Smooth muscle cell (in vitro differentiated cells): Measurements from ENCODE around the gene CD160. TPM values are rescaled to one million over a fixed set of nuclear protein-coding genes. Genes with fewer than 3 reads are reported as not detected.

Experiments used
- DNase-seq: peaks from one replicate; lab custom pipeline; 2025; ENCODE audit not compliant: unreplicated experiment; lab: John Stamatoyannopoulos, UW
- H2AFZ ChIP-seq: fragments of 200-600 bp; sonication (generic); 2 replicates; pipeline ENCODE4 v1.6.0; 2016; ENCODE audit warnings: antibody characterized with exemption, low read depth, mild to moderate bottlenecking
- H3F3A ChIP-seq: fragments of 200-600 bp; sonication (generic); 2 replicates; pipeline ENCODE4 v1.6.0; 2017; ENCODE audit warnings: antibody characterized with exemption, low read depth
- H3K27ac ChIP-seq: fragments of 200-600 bp; sonication (generic); 2 replicates; pipeline ENCODE4 v1.5.1; 2016; ENCODE audit warnings: low read depth, mild to moderate bottlenecking
- H3K27me3 ChIP-seq: fragments of 200-600 bp; sonication (generic); 2 replicates; pipeline ENCODE4 v1.6.1; 2016; ENCODE audit warnings: low read depth, mild to moderate bottlenecking
- H3K36me3 ChIP-seq: fragments of 200-600 bp; sonication (generic); 2 replicates; pipeline ENCODE4 v1.5.1; 2016; ENCODE audit warnings: low read depth
- H3K4me1 ChIP-seq: fragments of 200-600 bp; sonication (generic); 2 replicates; pipeline ENCODE4 v1.5.1; 2016; ENCODE audit warnings: low read depth
- H3K4me2 ChIP-seq: fragments of 200-600 bp; sonication (generic); 2 replicates; pipeline ENCODE4 v1.6.0; 2016; ENCODE audit warnings: mild to moderate bottlenecking
- H3K4me3 ChIP-seq: fragments of 200-600 bp; sonication (generic); 2 replicates; pipeline ENCODE4 v1.5.1; 2016; ENCODE audit warnings: mild to moderate bottlenecking
- H3K79me2 ChIP-seq: fragments of 200-600 bp; sonication (generic); 2 replicates; pipeline ENCODE4 v1.6.0; 2016; ENCODE audit warnings: low read depth, mild to moderate bottlenecking
- H3K9ac ChIP-seq: fragments of 200-600 bp; sonication (generic); 2 replicates; pipeline ENCODE4 v1.6.0; 2016; ENCODE audit warnings: low read depth
- H3K9me3 ChIP-seq: fragments of 200-600 bp; sonication (generic); replicated peaks from 2 replicates; pipeline ENCODE4 v1.5.1; 2016; ENCODE audit warnings: low read depth
- H4K20me1 ChIP-seq: fragments of 200-600 bp; sonication (generic); 2 replicates; pipeline ENCODE4 v1.6.0; 2016; ENCODE audit warnings: low read depth
- CTCF ChIP-seq: fragments of 200-600 bp; sonication (generic); IDR thresholded peaks from 2 replicates; pipeline ENCODE4 v1.5.1; 2017; ENCODE audit warnings: borderline replicate concordance, mild to moderate bottlenecking, antibody characterized with exemption; ENCODE audit not compliant: insufficient read depth, poor library complexity, severe bottlenecking
- WGBS: methylation state at CpG from one replicate; pipeline ENCODE4 v1.1.7; 2016; ENCODE audit warnings: low lambda C conversion rate; 5-methylcytosine and 5-hydroxymethylcytosine counted together
- polyA plus RNA-seq: library from polyadenylated mRNA; unstranded; fragments of >200 nt; fragmentation: Nextera tagmentation; extraction: Ambion mirVana; gene quantifications from 2 replicates; pipeline ENCODE4 v1.2.1, GENCODE V29; 2016
- total RNA-seq: library from RNA; depleted of rRNA; stranded (reverse); fragments of >200 nt; gene quantifications from 2 replicates; pipeline ENCODE4 v1.2.3, GENCODE V29; 2014

CD160 gene
- total and polyA plus RNA-seq, 2 experiments from 2014 or later, result not detected

GRCh38 chr1:145692785-145693443, 26.4 kb upstream of the CD160 start:
- WGBS, result 90% methylated on average over 11 of the region's 11 CpGs
- no peak overlapping the region for H3K4me3 ChIP-seq

GRCh38 chr1:145695821-145696629, 23.3 kb upstream of the CD160 start:
- H3K79me2 ChIP-seq, result no peaks in the 10 kb centered on the region
- H4K20me1 ChIP-seq, result no peaks in the 10 kb centered on the region
- H3K27ac ChIP-seq, result no peak overlapping the region
- no peaks in the 10 kb centered on the region for H3K9me3 ChIP-seq
- H2AFZ ChIP-seq, result no peak overlapping the region
- H3K4me1 ChIP-seq, result no peaks in the 10 kb centered on the region
- H3K4me3 ChIP-seq, result no peak overlapping the region
- no peak overlapping the region for H3K9ac ChIP-seq
- no peak overlapping the region for H3K4me2 ChIP-seq
- no peak for DNase-seq
- no peaks in the 10 kb centered on the region for H3F3A ChIP-seq
- no peaks in the 10 kb centered on the region for H3K27me3 ChIP-seq
- H3K36me3 ChIP-seq, result no peaks in the 10 kb centered on the region
- 86% methylated on average over 5 of the region's 5 CpGs for WGBS
- TF ChIP-seq CTCF, result no peak

More at GRCh38 chr1:145692785-145693443, 26.4 kb upstream of the CD160 start:
- Histone ChIP-seq H3K9ac (no peak overlapping the region), H3K27ac (no peak overlapping the region), H3K27me3 (no peaks in the 10 kb centered on the region), H3K4me2 (no peak overlapping the region), H3K36me3 (no peaks in the 10 kb centered on the region), H3K4me1 (no peaks in the 10 kb centered on the region), H3K79me2 (no peaks in the 10 kb centered on the region), H3K9me3 (no peaks in the 10 kb centered on the region), H2AFZ (no peak overlapping the region), H3F3A (no peaks in the 10 kb centered on the region), H4K20me1 (no peaks in the 10 kb centered on the region)
- DNase-seq, result no peak
- TF ChIP-seq CTCF, result no peak

- Histone ChIP-seq H4K20me1 (no peaks in the 10 kb centered on the region), H3K4me2 (no peak overlapping the region), H3K4me1 (no peaks in the 10 kb centered on the region), H3F3A (no peaks in the 10 kb centered on the region), H3K9me3 (no peaks in the 10 kb centered on the region), H3K27me3 (no peaks in the 10 kb centered on the region), H3K27ac (no peak overlapping the region), H2AFZ (no peak overlapping the region), H3K9ac (no peak overlapping the region), H3K36me3 (no peaks in the 10 kb centered on the region), H3K79me2 (no peaks in the 10 kb centered on the region), H3K4me3 (no peak overlapping the region)
- WGBS, result 93% methylated on average over 3 of the region's 3 CpGs
- no peak for TF ChIP-seq CTCF
- DNase-seq, result no peak
Observed at GRCh38 chr1:145696630-145696960, 22.7 kb upstream of the CD160 start.
